ENCODE data around the gene SUPT7L.
A peak's percentile ranks its signal among the peaks of the same experiment; 100 is the strongest.
"Not testable (repeated sequence)": the region's sequence is repeated elsewhere in the genome, so short reads cannot be mapped to it uniquely, and the experiment has no call there.

SUPT7L gene

DNA sequence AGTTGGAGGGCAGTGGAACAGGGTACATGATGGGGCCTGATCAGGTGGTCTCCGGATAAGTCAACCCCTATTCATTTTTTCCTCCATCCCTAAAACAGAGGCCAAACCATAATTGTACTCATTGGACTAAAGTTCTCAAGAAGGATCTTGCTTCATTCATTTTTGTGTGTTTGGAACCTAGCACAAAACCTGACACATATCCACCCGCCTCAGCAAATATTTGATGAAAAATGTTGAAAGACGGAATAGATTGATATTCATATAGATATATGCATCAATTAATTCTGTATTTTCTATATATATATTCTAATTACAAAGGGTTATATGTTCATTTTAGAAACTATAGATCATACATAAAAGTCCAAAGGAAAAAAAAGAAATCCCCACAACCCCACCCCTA, 22.2 kb upstream of the SUPT7L start:
- DNase-seq (ENCODE audit: low read depth), result no peak

GRCh38 chr2:27685006-27685405, 21.6 kb upstream of the SUPT7L start:
- not testable (repeated sequence) for DNase-seq (ENCODE audit: low read depth)

DNA sequence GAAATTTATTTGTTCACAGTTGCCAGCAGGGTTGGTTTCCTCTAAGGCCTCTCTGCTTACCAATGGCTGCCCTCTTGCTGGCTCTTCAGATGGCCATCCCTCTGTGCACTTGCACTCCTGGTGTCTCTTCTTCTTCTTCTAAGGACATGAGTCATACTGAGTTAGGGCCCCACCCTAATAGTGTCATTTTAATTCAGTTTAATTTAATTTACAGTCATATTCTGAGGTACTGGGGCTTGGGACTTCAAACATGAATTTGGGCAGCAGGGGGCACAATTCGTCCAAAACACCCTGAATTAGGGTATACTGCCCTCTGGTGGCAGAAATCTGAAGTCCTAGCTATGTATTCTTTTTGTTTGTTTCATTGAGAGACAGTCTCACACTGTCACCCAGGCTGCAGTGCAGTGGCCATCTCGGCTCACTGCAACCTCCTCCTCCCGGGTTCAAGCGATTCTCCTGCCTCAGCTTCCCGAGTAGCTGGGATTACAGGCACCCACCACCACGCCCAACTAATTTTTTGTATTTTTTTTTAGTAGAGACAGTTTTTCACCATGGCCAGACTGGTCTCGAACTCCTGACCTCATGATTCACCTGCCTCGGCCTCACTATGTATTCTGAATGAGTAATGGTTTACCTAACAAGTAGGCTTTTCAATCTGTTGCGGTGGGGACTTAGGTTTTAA, 20.1 kb upstream of the SUPT7L start:
- DNase-seq (ENCODE audit: low read depth), result peak; percentile 94

DNA sequence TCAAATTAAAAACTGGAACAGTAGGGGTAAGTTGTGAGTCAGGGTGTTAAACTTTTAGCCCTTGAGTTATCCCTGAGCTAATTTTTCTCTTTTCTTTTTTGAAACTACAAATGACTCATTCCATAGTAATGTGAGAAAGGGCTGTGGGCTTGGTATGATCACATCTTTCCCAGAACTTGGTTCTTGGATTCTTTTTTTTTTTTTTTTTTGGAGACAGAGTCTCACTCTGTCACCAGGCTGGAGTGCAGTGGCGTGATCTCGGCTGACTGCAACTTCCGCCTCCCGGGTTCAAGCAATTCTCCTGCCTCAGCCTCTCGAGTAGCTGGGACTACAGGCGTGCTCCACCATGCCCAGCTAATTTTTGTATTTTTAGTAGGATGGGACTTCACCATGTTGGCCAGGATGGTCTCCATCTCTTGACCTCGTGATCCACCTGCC, 18.9 kb upstream of the SUPT7L start:
- DNase-seq (ENCODE audit: low read depth), result peak; percentile 95

GRCh38 chr2:27681841-27682240, 18.4 kb upstream of the SUPT7L start:
- peak; percentile 62 for DNase-seq (ENCODE audit: low read depth)

DNA sequence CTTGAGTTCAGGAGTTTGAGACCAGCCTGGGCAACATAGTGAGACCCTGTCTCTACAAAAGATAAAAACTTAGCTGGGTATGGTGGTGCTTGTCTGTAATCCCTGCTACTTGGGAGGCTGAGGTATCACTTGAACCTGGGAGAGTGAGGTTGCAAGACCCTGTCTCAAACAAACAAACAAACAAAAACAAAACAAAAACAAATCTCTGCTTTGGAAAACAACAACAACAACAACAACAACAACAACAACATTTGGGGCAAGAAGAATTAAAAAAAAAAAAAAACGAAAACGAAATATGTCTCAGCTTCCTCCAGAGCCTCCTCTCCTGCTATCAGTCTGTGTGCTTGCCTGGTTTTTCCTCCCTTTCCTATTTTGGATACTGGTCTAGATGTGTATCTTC, 17.2 kb upstream of the SUPT7L start:
- no peak for DNase-seq (ENCODE audit: low read depth)

- DNase-seq (ENCODE audit: low read depth), result no peak
Measured at GRCh38 chr2:27672723-27673486, 9.5 kb upstream of the SUPT7L start.

DNA sequence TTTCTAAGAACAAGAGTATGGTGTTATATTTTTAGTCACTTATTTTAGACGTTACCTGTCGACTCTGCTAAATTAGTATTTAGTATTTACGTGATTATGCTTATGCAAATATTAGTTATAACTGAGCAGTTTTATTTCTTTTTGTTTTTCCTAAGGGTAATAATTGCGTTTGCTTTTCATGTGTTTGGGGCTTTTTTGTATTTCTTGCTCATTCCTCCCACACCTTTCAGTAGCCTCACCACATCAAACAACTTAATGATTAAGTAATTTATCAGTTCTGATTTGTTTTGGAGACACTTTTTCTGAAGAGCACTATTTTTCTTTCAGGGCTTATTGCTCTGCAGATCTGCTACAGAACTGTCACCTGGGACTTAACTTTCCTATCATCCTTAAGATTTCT, 7.8 kb upstream of the SUPT7L start:
- no peak for DNase-seq (ENCODE audit: low read depth)

DNA sequence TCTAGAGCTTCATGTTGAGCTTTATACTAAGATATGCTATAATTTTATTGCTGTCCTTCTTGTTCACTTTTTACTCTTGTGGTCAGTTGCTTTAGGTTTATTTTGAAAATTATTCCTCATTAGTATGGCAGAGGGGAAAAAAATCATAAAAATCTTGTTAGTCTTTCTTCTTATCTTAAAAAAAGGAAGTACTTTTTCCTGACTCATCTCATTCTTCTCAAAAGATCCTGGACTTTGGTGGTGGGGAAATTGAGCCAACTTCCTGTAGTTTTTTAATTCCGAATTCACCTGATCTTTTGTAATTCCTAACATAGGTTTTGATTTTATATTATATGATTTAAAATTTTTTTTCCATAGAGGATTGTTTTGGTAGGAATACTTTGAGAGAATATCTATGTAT, 4.0 kb upstream of the SUPT7L start:
- DNase-seq (ENCODE audit: low read depth), result no peak

- no peak for DNase-seq (ENCODE audit: low read depth)
Measured at GRCh38 chr2:27664622-27665363, 1.4 kb upstream of the SUPT7L start.

GRCh38 chr2:27664154-27664574, 750 bp upstream of the SUPT7L start:
- no peak for DNase-seq (ENCODE audit: low read depth)

DNA sequence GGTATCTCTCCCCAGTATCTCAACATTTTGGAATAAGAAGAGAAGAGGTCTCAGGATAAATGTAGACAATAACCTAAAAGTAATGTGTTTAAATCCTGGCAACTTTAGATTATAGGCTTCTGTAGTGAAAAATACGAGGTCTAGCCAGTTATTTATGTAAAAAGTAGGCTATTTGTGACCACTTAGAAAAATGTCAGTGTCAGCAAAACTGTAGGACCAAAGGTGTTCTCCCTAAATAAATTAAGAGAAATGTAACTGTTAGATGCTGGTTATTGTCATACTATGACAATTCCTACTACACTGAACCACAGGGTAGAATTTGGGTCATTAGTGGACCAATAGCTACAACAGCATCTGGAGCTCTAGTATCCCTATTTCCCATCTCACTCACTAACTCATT, 2.0 kb downstream of the SUPT7L start:
- DNase-seq (ENCODE audit: low read depth), result no peak

GRCh38 chr2:27655155-27655951, 8.1 kb downstream of the SUPT7L start:
- peak; percentile 55 for DNase-seq (ENCODE audit: low read depth)

DNA sequence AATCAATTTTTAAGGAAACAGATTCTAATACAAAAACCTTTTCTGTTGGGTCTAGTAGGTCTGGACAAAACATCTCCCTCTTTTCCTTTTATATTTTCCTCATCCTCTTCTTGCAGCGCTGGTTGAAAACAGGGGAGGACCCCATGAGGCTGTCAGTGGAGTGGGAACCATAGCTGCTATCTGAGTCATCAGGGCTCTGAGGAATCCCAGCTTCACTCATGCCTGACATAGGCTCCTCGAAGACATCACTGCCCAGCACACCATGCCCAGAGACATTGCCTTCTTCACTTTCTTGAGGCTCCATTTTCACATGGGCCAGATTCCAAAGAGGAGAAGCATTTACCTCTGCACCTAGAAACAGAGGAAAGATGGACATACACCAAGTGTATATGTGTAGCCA, 10.0 kb downstream of the SUPT7L start:
- peak; percentile 60 for DNase-seq (ENCODE audit: low read depth)

DNA sequence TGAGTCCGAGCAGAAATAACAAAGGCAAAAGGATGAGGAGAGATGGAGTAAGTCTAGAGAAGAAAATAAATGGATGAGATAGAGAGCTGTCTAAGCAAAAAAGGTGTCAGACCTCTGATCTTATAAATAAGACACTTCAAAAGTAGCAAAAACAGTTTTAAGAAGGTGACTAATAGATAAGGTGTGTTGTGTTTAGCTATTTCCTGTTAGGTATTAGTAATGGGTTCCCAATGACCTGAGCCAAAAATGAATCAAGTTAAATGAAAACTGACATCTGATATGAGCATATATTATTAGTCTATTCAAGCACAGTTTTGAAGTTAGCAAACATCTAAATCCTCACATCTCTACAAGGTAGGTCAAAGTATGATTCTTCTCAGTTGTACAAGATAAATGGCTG, 10.6 kb downstream of the SUPT7L start:
- no peak for DNase-seq (ENCODE audit: low read depth)

GRCh38 chr2:27652341-27652740, 11.1 kb downstream of the SUPT7L start:
- no peak for DNase-seq (ENCODE audit: low read depth)

GRCh38 chr2:27651056-27651455, 12.4 kb downstream of the SUPT7L start:
- DNase-seq (ENCODE audit: low read depth), result no peak

GRCh38 chr2:27647737-27648136, 15.7 kb downstream of the SUPT7L start:
- DNase-seq (ENCODE audit: low read depth), result no peak

GRCh38 chr2:27647289-27647688, 16.1 kb downstream of the SUPT7L start:
- DNase-seq (ENCODE audit: low read depth), result no peak

GRCh38 chr2:27645197-27645596, 18.2 kb downstream of the SUPT7L start:
- DNase-seq (ENCODE audit: low read depth), result no peak

- DNase-seq (ENCODE audit: low read depth), result no peak
Measured at GRCh38 chr2:27640722-27641245, 22.6 kb downstream of the SUPT7L start.

GRCh38 chr2:27638709-27639108, 24.7 kb downstream of the SUPT7L start:
- peak; percentile 88 for DNase-seq (ENCODE audit: low read depth)

All from ELR (cell line).